GM12864 (cell line): ENCODE results near the gene HSPA12B.
A peak's percentile ranks its signal among the peaks of the same experiment; 100 is the strongest.

Source experiments
- DNase-seq: peaks from one replicate; pipeline ENCODE4 v3.0.0-alpha.2; 2011; ENCODE audit warnings: low read depth
- H3K4me3 ChIP-seq: 2 replicates; pipeline ENCODE4 v1.5.1; 2011; ENCODE audit warnings: mild to moderate bottlenecking, low read depth, low read length, control low read depth
- CTCF ChIP-seq: IDR thresholded peaks from 2 replicates; pipeline ENCODE4 v1.5.1; 2011; ENCODE audit warnings: low read depth, mild to moderate bottlenecking, moderate library complexity, low read length, control low read depth, inconsistent platforms; ENCODE audit errors: missing control alignments

HSPA12B gene

GRCh38 chr20:3691306-3691705 lies 41.2 kb upstream of the HSPA12B start:
- no peak for DNase-seq
- no peak for TF ChIP-seq CTCF

GRCh38 chr20:3691897-3692296 lies 40.6 kb upstream of the HSPA12B start:
- no peak for DNase-seq
- no peak for TF ChIP-seq CTCF
- H3K4me3 ChIP-seq: no peak overlapping the region

More at GRCh38 chr20:3691306-3691705, 41.2 kb upstream of the HSPA12B start:
- no peak overlapping the region for H3K4me3 ChIP-seq

- H3K4me3 ChIP-seq: no peak overlapping the region
- no peak for DNase-seq
- no peak for TF ChIP-seq CTCF
Measured at GRCh38 chr20:3692706-3693294, 39.7 kb upstream of the HSPA12B start.

GRCh38 chr20:3693376-3693775 lies 39.1 kb upstream of the HSPA12B start:
- no peak overlapping the region for H3K4me3 ChIP-seq
- TF ChIP-seq CTCF: no peak
- DNase-seq: no peak

- no peak for DNase-seq
- no peak overlapping the region for H3K4me3 ChIP-seq
- no peak for TF ChIP-seq CTCF
Measured at GRCh38 chr20:3694864-3695263, 37.6 kb upstream of the HSPA12B start.

- TF ChIP-seq CTCF: peak; percentile 51
- DNase-seq: no peak
- no peak overlapping the region for H3K4me3 ChIP-seq
Measured at GRCh38 chr20:3696200-3696599, 36.3 kb upstream of the HSPA12B start.

GRCh38 chr20:3696745-3697587 lies 35.5 kb upstream of the HSPA12B start:
- H3K4me3 ChIP-seq: no peak overlapping the region
- TF ChIP-seq CTCF: no peak
- DNase-seq: no peak
